22Rv1 (cell line): ENCODE results near the gene HDLBP.
"Not testable (repeated sequence)": the region's sequence is repeated elsewhere in the genome, so short reads cannot be mapped to it uniquely, and the experiment has no call there.

ENCODE experiments used
- H3K27ac ChIP-seq: fragments of 450-650 bp; 2 replicates; pipeline ENCODE4 v1.5.1; 2017
- CTCF ChIP-seq: fragments of 450-650 bp; IDR thresholded peaks from 2 replicates; pipeline ENCODE4 v1.5.1; 2017; ENCODE audit warnings: mild to moderate bottlenecking
- ZFX ChIP-seq: fragments of 450-650 bp; IDR thresholded peaks from 2 replicates; pipeline ENCODE4 v1.6.1; 2017; ENCODE audit warnings: antibody characterized with exemption, borderline replicate concordance

Gene HDLBP

GRCh38 chr2:241199897-241200821 lies 115.3 kb downstream of the HDLBP start:
- H3K27ac ChIP-seq: no peak overlapping the region
- TF ChIP-seq CTCF (no peak), ZFX (no peak)

GRCh38 chr2:241199286-241199685 lies 116.2 kb downstream of the HDLBP start:
- TF ChIP-seq CTCF: no peak
- no peak overlapping the region for H3K27ac ChIP-seq

GRCh38 chr2:241198381-241199279 lies 116.8 kb downstream of the HDLBP start:
- no peak for TF ChIP-seq ZFX
- TF ChIP-seq CTCF: no peak
- no peak overlapping the region for H3K27ac ChIP-seq

GRCh38 chr2:241197947-241198346 lies 117.5 kb downstream of the HDLBP start:
- no peak overlapping the region for H3K27ac ChIP-seq
- TF ChIP-seq CTCF: no peak
- no peak for TF ChIP-seq ZFX

DNA sequence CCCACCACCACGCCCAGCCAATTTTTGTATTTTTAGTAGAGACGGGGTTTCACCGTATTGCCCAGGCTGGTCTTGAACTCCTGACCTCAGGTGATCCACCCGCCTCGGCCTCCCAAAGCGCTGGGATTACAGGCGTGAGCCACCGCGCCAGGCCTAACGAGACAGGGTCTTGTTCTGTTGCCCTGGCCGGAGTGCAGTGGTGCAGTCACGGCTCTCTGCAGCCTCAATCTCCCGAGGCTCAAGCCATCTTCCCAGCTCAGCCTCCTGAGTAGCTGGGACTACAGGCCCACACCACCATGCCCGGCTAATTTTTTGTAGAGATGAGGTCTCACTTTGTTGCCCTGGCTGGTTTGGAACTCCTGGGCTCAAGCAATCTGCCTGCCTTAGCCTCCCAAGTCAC lies 118.2 kb downstream of the HDLBP start:
- H3K27ac ChIP-seq: not testable (repeated sequence)

DNA sequence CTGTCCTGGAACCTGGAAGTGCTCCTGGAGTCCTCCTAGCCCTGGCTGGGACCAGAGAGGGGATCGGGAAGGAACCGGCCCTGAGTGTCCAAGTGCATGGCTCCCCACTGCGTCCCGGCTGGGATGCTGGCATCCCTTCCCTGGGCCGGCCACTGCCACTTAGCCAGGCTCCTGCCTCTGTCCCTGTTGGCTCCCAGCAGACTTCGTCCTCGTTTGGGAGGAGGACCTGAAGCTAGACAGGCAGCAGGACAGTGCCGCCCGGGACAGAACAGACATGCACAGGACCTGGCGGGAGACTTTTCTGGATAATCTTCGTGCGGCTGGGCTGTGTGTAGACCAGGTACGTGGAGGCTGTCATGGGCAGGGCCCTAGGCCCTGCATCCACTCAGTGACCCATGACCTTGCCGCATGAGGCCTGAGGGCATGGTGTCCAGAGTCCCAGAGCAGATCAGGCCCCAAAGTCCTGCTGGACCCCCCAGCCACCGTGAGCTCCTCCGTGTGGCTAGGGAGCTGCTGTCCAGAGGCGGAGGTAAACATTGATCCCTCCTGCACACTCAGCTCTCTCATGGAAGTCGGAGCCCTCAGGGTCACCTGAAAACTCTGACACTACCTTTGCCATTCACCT lies 119.9 kb downstream of the HDLBP start:
- TF ChIP-seq CTCF (no peak), ZFX (no peak)
- H3K27ac ChIP-seq: no peak overlapping the region

DNA sequence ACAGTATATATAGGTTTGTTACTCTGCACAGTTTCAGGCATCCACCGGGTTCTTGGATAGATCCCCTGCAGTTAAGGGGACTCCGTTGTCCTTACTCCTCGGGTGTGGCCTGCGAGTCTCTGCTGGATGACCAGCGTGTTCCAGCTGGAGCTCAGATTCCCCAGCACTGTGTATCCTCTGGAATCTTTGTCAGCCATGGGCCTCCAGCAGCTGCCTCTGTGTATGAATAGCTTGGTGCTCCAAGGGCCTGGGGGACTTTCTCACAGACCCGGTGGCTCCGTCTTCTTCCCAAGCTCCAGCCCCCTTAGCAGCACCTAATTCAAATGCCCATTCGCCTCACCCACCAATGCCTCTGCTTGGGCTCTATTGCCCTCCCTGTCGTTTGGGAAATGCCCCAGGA lies 120.7 kb downstream of the HDLBP start:
- H3K27ac ChIP-seq: no peak overlapping the region

More for the DNA sequence above, 120.7 kb downstream of the HDLBP start:
- TF ChIP-seq ZFX (no peak), CTCF (no peak)
